Thymus (tissue), 11 donors: ENCODE data around the gene SYNJ2. TPM values are rescaled to one million over a fixed set of nuclear protein-coding genes. Genes with fewer than 3 reads are reported as not detected.

Source experiments
- DNase-seq, 9 donors: peaks; one replicate each; pipeline ENCODE4 v3.0.0-alpha.2; 2013; ENCODE audit warnings: low spot score in 9 of 9, low read depth in 6 of 9, missing footprints in 1 of 9
- H3K27ac ChIP-seq, 2 donors: one replicate each; pipeline ENCODE4 v1.5.1; 2013; ENCODE audit warnings: control low read depth in 1 of 2, low read depth in 1 of 2, low read length in 1 of 2, mild to moderate bottlenecking in 1 of 2, moderate library complexity in 1 of 2
- H3K27me3 ChIP-seq, 2 donors: one replicate each; pipeline ENCODE4 v1.5.1; 2013; ENCODE audit warnings: low read length in 1 of 2; ENCODE audit not compliant: control insufficient read depth in 2 of 2, insufficient read depth in 1 of 2
- H3K36me3 ChIP-seq, 2 donors: one replicate each; pipeline ENCODE4 v1.5.1; 2013; ENCODE audit warnings: low read length in 1 of 2, mild to moderate bottlenecking in 1 of 2, moderate library complexity in 1 of 2; ENCODE audit not compliant: control insufficient read depth in 2 of 2, insufficient read depth in 2 of 2
- H3K4me1 ChIP-seq, 2 donors: one replicate each; pipeline ENCODE4 v1.5.1; 2013; ENCODE audit warnings: low read length in 2 of 2; ENCODE audit not compliant: control insufficient read depth in 2 of 2, insufficient read depth in 2 of 2
- H3K4me3 ChIP-seq, 2 donors: one replicate each; pipeline ENCODE4 v1.5.1; 2013; ENCODE audit warnings: low read length in 2 of 2, control low read depth in 1 of 2, mild to moderate bottlenecking in 1 of 2
- H3K9me3 ChIP-seq, 2 donors: one replicate each; pipeline ENCODE4 v1.5.1; 2013; ENCODE audit warnings: low read length in 1 of 2, mild to moderate bottlenecking in 1 of 2; ENCODE audit not compliant: control insufficient read depth in 2 of 2, insufficient read depth in 1 of 2
- WGBS: extraction: QIAGEN DNeasy Blood & Tissue Kit; methylation state at CpG from one replicate; pipeline ENCODE4 v1.1.7; 2013; 5-methylcytosine and 5-hydroxymethylcytosine counted together
- polyA plus RNA-seq: library from polyadenylated mRNA; stranded (reverse); fragments of 200-250 nt; gene quantifications from one replicate; pipeline ENCODE4 v1.2.3, GENCODE V29; 2013
- total RNA-seq: library from RNA; stranded (reverse); fragments of 120-200 nt; gene quantifications from one replicate; pipeline ENCODE4 v1.2.4, GENCODE V29; 2013
- donor health status: healthy.

SYNJ2 gene
- total and polyA plus RNA-seq, 2 donors, result 5.7 to 8.2 TPM

- Histone ChIP-seq H3K4me1 (peaks cover 10 to 21% of the 10 kb centered on the region in 2 donors), H3K27me3 (no peaks in the 10 kb centered on the region), H3K27ac (no peak overlapping the region), H3K36me3 (peaks cover 41 to 42% of the 10 kb centered on the region in 2 donors), H3K4me3 (no peak overlapping the region), H3K9me3 (no peaks in the 10 kb centered on the region)
- DNase-seq, result no peak
- 99% methylated on average over 10 of the region's 10 CpGs for WGBS
These were observed 88.8 kb downstream of the SYNJ2 start for GRCh38 chr6:158070513-158070912.

DNA sequence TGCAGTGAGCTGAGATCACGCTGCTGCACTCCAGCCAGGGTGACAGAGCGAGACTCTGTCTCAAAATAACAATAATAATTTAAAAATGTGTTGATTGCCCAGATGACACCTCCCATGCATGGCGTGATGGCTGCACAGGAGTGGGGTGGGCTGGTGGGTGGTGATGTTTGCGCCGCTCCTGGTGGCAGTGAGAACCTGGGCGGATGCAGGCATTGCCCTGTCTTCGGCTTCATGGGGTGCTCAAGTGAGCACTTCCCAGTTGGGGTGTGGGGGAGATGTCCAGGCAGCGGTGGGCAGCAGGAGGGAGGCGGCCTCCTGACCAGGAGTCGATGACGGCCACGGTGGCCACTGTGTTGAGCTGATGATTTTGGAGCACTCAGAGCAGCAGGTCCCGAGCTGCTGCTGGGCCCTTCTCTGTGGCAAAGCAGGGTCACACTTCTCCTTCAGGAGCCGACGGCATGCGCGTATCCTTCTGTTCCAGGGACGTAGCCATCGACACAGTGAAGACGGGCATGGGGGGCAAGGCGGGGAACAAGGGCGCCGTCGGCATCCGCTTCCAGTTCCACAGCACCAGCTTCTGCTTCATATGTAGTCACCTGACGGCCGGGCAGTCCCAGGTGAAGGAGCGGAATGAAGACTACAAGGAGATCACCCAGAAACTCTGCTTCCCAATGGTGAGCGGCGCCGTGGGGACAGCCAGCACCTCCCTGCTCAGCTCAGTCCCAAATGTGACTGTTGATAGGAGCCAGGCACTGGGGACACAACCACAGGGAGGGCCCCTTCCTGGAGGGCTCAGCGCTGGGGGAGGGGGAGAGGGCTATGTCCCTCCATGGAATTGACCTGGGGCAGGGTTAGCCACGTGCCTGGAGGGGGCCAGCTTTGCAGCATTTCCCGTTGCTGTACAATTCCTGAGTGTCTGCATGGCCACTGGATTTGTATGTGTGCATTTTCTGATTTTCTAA lies 89.7 kb downstream of the SYNJ2 start:
- Histone ChIP-seq H3K4me3 (no peak overlapping the region), H3K36me3 (peaks cover 35 to 41% of the 10 kb centered on the region in 2 donors), H3K27me3 (no peaks in the 10 kb centered on the region), H3K4me1 (peaks cover 10 to 21% of the 10 kb centered on the region in 2 donors), H3K9me3 (no peaks in the 10 kb centered on the region), H3K27ac (no peak overlapping the region)
- DNase-seq, result no peak
- WGBS, result 95% methylated on average over 34 of the region's 34 CpGs

DNA sequence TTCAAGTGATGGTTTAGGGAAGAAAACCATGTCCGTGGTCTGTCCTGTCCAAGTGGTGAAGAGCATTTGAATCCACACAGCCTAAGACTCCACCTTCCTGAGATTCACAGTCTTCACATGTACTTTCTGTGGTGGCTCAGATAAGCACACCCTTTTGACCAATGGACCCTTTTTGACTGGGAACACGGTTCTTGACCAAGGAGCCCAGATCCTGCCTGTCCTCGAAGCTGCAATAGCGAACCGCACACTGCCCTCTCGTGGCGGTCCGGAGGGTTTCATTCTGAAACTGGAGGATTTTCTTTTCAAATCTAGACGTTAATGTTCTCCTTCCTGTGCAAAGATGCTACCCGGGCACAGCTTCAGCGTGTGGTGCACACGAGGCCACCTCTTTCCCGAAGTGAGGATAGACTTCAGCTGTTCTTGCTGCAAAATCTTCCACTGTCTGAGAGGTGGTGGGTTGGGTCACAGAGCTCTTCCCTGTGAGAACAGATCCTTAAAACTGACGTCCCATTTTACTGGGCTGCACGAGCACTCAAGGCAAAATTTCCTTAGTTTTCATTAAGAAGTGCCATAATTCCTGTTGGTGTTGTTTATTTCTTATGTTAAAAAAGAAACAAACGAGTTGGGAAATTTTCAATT lies 90.5 kb downstream of the SYNJ2 start:
- Histone ChIP-seq H3K4me3 (no peak overlapping the region), H3K9me3 (no peaks in the 10 kb centered on the region), H3K36me3 (peaks cover 29 to 42% of the 10 kb centered on the region in 2 donors), H3K27me3 (no peaks in the 10 kb centered on the region), H3K4me1 (peaks cover 10 to 21% of the 10 kb centered on the region in 2 donors), H3K27ac (no peak overlapping the region)
- 28% methylated on average over 16 of the region's 16 CpGs for WGBS
- DNase-seq, result peak; percentile 40 to 84 (median 52)

- 57% methylated on average over 3 of the region's 3 CpGs for WGBS
- Histone ChIP-seq H3K4me3 (no peak overlapping the region), H3K27ac (peak overlapping the region in 1 of 2 donors; percentile 1), H3K9me3 (no peaks in the 10 kb centered on the region), H3K27me3 (no peaks in the 10 kb centered on the region), H3K36me3 (peaks cover 25 to 43% of the 10 kb centered on the region in 2 donors), H3K4me1 (peaks cover 10 to 19% of the 10 kb centered on the region in 2 donors)
- peak in 1 of 9 donors; percentile 46 for DNase-seq
These were observed 92.1 kb downstream of the SYNJ2 start for GRCh38 chr6:158073776-158074175.

GRCh38 chr6:158076548-158076947 lies 94.9 kb downstream of the SYNJ2 start:
- Histone ChIP-seq H3K4me1 (peaks cover 10 to 19% of the 10 kb centered on the region in 2 donors), H3K27me3 (no peaks in the 10 kb centered on the region), H3K27ac (no peak overlapping the region), H3K4me3 (no peak overlapping the region), H3K36me3 (peaks cover 17 to 31% of the 10 kb centered on the region in 2 donors), H3K9me3 (no peaks in the 10 kb centered on the region)
- 98% methylated on average over 18 of the region's 18 CpGs for WGBS
- DNase-seq, result no peak

- Histone ChIP-seq H3K36me3 (peaks cover 19 to 29% of the 10 kb centered on the region in 2 donors), H3K9me3 (no peaks in the 10 kb centered on the region), H3K4me1 (peaks cover 10 to 12% of the 10 kb centered on the region in 2 donors), H3K27me3 (no peaks in the 10 kb centered on the region), H3K4me3 (no peak overlapping the region), H3K27ac (no peak overlapping the region)
- WGBS, result 96% methylated on average over 10 of the region's 10 CpGs
- DNase-seq, result no peak
These were observed 96.0 kb downstream of the SYNJ2 start for GRCh38 chr6:158077676-158078075.

GRCh38 chr6:158078320-158078719 lies 96.7 kb downstream of the SYNJ2 start:
- peaks cover 10 to 11% of the 10 kb centered on the region in 2 donors for H3K4me1 ChIP-seq
- H3K27me3 ChIP-seq, result no peaks in the 10 kb centered on the region
- H3K4me3 ChIP-seq, result no peak overlapping the region
- H3K9me3 ChIP-seq, result no peaks in the 10 kb centered on the region
- H3K36me3 ChIP-seq, result peaks cover 22 to 29% of the 10 kb centered on the region in 2 donors
- WGBS, result 84% methylated on average over 7 of the region's 7 CpGs
- DNase-seq, result no peak
- no peak overlapping the region for H3K27ac ChIP-seq

DNA sequence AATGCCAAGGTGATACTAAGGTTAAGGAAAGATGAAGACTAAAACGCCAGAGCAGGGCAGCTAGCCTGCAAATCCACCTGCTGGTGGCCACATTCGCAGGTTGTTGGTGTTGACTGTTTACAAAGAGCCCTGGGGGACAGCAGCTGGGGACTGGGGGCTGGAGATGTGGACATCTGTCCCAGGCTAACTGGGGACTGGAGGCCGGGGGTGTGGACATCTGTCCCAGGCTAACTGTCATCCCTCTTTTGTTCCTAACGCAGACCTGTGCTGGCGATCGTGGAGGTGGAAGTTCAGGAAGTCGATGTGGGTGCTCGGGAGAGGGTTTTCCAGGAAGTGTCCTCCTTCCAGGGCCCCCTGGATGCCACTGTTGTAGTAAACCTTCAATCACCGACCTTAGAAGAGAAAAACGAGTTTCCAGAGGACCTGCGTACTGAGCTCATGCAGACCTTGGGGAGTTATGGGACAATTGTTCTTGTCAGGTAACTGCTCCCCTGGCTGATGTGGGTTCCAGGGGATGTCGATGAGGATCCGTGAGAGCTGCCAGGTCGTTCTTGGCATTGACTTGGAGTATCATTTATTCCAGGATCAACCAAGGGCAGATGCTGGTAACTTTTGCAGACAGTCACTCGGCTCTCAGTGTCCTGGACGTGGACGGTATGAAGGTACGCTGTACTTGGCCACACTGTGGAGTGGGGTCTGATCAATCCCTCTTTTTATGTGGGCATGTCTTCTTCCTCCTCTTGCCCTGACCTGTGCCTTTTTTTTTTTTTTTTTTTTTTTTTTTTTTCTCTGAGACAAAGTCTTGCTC lies 99.4 kb downstream of the SYNJ2 start:
- Histone ChIP-seq H3K9me3 (no peaks in the 10 kb centered on the region), H3K4me1 (peaks cover 9 to 11% of the 10 kb centered on the region in 2 donors), H3K27me3 (no peaks in the 10 kb centered on the region), H3K36me3 (peaks cover 30 to 38% of the 10 kb centered on the region in 2 donors), H3K4me3 (no peak overlapping the region), H3K27ac (no peak overlapping the region)
- DNase-seq, result no peak
- WGBS, result 91% methylated on average over 18 of the region's 18 CpGs
